ENCODE results near the gene RPRD1B.

The RPRD1B gene, protein sequence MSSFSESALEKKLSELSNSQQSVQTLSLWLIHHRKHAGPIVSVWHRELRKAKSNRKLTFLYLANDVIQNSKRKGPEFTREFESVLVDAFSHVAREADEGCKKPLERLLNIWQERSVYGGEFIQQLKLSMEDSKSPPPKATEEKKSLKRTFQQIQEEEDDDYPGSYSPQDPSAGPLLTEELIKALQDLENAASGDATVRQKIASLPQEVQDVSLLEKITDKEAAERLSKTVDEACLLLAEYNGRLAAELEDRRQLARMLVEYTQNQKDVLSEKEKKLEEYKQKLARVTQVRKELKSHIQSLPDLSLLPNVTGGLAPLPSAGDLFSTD

DNA sequence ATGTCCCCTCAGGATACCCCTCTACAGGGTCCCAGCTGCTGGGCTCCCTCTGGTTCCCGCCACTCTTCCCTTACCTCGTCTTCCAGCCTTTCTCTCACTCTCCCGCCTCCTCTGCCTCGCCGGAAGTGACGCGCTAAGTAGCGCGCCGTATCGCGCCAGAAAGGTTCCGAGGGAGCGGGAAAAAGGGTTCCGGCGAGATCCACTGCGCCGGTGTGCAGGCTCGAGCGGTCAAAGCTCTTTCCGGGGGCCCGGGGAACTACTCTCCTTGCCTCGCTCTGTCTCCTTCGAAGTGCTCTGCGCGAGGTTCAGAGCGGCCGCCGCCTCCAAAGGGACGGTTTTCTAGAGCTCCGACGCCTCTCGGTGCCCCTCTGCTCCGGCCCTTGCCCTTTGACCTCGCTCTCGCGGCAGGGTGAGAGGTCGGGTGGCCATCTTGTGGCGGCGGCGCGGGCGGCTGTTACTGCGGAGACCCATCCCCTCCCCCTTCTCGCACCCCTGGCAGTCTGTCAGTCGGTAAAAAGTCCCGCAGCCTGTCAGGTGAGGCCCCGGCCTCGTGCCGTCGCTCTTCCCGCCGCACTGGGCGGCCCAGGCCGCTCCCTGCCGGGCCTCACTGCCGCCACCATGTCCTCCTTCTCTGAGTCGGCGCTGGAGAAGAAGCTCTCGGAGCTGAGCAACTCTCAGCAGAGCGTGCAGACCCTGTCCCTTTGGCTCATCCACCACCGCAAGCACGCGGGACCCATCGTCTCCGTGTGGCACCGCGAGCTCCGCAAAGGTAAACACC, at the start of gene RPRD1B, which contains the start of gene TTI1:
TSS of gene RPRD1B (plus strand) at position 417 of the 778 bp plus-strand sequence. CDS start at position 619, 202 bp downstream.
TSS of gene TTI1 (minus strand) at position 127 of the 778 bp plus-strand sequence. CDS start 19,640 bp downstream, outside the sequence.
- DNase-seq (ENCODE audit: low spot score), result peak; percentile 94

DNA sequence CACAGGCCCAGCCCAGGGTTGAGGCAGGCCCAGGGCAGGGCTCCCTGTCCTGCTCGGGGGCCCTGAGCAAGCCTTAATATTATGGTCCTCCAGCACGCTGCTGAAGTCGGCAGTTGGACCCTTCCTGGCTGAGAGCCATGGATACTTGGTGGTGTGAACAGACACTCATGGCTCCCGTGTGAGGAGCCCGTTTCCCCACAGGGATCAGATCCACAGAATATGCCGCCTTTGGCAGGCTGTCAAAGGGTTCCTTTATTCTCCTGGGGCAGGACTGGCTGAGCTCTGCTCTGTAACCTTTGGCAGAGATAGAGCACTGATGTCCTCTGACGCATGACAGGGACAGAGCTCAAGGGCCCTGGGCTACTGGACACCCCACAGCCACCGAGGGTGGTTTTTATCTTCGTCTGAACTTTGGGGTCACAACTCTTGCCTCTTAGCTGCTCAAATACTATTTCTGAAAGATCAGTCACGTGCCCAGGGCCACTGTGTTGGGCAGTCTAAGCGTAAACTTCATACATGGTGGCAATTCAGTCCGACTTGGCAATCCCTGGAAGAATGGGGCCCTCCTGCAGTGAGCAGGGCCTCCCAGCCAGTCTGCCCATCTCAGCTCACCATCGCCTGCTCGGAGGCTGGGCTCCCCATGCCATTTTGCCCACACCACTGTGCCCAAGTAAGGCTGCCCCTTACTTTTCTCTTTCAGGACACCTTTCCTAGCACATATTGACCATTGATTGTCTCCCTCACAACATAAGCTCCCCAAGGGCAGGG, 49.3 kb upstream of the RPRD1B start:
- no peak for DNase-seq (ENCODE audit: low spot score)

DNA sequence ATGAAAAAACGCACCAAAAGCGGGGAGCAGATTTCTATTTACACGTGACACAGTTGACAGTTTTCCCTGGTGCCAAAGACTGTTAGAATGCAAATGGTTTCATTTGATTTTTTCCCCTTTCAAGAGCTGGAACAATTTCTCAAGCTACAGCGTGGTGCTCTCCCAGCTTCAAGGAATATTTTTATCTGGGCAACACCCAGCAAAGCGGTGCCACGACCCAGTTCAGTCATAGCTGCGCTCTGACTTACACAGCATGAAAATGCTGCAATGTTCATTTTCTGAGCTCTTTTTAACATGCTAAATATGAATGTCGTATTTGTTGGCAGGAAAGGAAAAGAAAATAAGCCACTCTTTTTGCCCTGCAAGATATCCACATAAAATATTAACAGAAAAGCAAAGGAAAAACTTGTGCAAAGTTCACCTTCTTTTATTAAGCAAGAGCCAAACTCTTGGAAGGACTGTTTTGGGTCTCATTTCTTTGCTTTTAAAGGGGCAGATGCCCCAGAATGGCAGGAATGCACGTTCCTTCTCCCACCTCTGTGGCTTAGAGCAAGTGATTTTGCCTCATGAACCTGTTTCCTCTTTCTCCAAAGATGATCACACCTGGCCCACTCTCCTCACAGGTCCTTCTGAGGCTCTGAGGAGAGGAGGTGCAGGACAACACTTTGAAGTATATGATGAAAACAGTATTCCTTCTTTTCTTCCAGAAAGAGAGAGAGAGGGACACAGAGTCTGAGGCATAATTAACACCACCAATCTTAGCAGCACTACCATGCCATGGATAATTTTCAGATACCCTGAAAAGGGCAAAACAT, 47.3 kb upstream of the RPRD1B start:
- no peak for DNase-seq (ENCODE audit: low spot score)

DNA sequence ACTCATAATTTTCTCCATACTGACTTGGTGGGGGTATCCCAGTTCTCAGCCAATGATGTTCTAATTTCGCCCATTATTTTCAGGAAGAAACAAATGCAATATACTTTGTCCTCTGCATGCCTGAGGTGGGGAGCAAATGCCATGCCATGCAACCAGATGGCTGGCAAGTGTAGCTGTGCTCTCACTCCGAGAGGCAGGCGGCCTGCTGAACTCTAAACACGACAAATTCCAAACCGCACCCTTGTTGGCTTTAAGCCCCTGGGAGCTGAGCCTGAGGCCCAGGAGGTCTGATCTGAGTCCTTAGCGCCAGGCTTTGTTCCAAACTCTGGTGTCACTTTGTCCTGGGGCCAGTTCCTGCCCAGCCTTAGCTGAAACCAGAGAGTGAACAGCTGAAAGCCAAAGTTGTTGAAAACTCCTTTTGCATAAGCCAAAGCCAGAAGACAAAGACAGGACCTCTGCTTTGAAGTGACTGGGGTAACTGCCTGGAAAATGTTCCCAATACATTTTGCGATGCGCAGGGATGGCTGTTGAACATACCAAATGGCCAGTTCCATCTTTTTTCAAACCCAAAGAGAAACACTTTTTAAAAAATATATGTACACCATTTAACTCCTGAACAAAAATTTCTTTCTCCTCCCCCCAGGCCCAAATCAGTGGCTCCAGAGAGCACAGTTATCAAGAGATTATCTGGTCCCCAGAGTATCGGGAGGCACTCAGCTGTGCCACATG, 46.5 kb upstream of the RPRD1B start:
- DNase-seq (ENCODE audit: low spot score), result no peak

DNA sequence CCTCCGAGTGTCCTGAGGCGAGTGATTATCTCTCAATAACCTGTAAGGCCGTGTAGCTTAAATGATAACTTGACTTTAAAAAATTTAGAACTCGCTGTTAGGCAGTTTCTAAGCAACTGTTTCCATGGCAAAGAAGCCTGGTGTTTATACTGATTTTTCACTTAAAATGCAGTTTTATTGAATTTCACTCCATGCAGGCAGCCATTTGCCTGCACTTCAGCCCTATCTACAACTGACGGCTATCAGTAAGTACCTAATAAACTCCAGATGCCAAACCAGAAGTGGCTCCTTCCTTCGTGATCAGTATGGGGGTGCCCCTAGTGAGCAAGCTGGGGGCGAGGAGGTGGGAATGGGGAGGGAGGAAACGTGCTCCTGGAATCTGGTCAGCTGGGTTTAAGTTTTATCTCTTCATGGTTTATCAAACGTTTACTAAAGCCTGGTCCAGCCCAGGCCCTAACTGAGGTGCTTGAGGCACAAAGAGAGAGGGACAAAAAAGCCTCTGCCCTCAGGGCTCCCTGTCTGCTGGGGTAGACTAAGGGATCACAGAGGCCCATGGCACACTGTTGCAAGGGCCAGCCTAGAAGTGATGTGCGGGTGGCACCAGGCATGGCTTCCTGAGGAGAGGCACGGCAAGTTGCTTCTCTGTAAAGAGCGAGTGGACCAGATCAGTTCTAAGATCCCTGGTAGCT, 45.8 kb upstream of the RPRD1B start:
- DNase-seq (ENCODE audit: low spot score), result no peak

DNA sequence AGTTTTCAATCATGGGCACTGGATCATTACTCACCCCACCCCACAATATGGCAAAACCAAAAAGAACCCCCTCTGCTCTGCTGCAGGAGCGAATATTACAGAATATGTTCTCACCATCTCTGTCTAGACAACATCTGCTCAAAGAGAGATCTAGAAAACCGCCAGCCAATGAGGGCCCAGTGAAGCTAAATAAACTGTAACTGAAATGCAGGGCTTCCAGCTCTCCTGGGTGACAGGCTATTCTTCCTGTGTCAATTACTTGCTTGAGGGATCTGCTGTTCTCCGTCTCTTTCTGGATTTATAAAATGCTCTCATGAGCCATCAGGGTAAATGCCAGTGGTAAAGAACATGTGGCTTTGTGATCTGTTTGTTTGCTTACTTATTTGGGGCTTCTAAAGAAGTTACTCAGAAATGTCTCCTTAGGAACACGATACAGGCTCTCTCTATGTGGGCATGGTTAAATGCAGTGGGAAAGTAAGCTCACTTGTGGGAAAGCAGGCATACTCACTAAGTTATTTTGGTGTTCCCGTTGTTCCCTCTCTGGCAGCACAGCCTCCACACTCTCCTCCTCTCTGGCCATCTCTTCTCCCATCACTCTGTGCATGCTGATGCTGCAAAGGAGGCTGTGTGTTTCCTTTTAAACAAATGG, 45.1 kb upstream of the RPRD1B start:
- no peak for DNase-seq (ENCODE audit: low spot score)

DNA sequence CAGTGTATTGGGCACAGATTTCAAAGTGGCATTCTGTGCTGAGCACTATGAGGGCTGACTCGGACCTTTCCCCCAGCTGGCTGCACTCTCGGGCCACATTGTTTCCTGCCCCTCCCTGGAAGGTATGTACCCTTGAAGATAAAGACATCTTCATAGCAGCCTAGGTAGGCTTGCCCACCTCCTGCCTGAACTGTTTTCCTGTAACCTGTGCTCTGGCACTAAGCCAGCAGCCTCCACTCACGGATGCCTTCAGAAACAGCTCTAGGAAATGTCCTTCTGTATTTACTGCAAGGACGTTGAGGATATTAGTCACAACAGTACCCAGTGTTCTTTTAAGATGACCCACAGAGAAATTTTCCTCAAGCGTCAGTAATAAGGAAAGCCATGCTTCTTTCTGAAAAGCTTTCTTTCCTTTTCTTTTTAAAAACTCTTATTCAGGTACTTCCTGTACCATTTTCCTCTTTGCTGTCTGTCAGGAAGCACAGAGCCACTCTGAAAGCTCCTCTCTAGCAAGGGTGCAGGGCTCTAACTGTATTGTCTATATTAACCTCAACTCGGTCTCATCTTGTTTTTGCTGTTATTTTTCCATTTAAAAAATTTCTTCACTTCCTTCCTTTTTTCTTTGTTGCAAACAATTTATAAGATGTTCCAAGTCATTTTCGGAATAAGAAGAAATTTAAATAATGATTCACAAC, 43.8 kb upstream of the RPRD1B start:
- no peak for DNase-seq (ENCODE audit: low spot score)

DNA sequence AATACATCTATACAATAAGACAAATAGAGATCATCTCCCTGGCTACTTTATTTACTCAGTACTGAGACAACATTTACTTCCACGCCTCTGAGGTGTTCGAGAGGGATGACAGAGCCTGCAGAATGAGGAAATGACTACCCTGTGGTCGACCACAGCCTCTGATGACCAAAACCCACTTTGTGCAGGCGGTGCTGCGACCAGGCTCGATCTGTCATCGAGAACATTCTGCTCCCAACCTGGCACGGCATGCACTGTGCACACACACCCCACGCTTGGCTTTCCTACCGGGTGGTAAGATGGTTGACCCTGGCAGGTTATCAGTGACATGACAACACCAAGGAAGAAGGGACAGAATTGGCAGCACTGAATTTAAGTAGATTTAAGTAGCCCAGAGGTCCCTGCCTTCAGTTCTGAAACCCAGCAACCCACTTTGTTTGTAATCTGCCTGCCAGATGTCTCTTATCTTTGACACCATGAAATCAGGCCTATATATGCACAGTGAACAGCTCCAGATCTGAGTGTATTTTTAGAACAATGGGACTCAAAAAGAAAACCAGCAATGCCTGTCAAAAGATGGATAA, 42.9 kb upstream of the RPRD1B start:
- peak; percentile 67 for DNase-seq (ENCODE audit: low spot score)

DNA sequence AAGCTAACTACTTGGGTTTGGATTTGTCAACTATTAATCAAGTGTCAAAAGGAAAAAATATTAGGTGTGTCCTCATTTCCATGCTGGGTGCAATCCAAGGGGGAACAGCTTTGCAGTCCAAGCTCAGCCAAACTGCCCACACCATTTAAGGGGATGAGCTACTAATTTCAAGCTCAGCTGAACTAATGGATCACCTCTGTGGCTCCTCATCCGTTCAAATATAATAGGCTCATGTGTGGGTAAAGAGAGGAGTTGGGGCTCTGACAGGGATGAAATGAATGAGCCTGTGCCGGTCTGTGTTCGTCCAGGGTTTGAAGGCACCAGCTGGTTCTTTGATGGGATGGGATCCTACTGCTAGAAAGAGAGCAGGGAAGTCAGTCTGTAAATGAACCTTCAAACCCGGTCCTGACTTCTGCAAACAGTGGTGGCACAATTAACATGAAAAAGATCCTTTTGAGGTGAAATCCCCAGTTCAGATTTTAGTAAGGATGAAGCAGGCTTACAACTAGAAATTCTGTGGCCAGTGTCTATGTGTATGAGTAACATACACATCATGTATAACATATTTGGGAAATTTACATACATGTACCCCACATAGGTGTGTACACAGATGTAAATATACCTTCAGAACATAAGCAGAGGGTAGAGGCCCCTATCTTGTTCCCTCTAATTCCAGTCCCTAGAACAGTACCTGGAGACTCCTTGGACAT, 42.2 kb upstream of the RPRD1B start:
- no peak for DNase-seq (ENCODE audit: low spot score)

DNA sequence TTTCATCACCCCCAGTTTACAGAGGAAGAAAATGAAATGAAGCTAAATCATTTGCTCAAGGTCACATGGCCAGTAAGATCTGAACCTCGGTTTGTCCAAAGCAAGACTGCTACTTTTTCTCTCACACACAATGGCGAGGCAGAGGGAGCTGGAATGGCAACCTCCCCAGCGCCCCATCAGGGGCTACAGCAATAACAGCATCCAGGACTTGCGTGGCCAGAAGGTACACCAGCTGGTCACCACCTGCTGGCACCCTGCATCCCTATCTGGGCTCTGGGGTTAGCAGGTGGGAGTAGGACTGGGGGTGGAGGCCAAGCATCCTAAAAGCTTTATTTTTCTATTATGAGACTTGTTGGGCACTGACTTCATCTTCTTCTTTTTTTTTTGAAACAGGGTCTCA, 41.6 kb upstream of the RPRD1B start:
- no peak for DNase-seq (ENCODE audit: low spot score)

DNA sequence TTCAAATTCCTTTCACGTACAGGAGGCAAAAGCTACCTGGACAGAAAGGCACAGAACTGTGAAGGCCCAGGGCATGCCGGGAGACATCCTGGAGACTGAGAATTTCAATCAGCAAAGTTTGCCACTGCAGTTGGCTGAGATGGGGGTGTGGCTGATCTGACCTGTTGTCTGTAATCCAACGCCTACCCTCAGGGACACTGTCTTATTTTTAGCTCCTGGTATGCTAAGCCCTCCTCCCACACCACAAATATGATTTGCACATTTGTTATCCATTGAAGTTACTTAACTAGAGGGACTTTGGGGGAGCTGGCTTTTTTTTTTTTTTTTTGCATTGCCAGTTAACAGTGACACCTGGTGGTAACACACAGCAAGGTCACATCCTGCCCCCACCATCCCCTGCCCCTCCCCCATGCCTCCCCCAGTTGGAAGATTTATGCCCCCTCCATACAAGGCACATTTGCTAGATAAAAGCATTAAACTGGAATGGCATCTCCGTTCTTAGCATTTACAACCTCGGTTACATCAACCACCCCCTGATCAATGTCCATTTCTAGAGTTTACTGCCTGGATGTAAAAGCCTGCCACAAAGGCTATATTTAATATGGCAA, 40.6 kb upstream of the RPRD1B start:
- peak; percentile 85 for DNase-seq (ENCODE audit: low spot score)

DNA sequence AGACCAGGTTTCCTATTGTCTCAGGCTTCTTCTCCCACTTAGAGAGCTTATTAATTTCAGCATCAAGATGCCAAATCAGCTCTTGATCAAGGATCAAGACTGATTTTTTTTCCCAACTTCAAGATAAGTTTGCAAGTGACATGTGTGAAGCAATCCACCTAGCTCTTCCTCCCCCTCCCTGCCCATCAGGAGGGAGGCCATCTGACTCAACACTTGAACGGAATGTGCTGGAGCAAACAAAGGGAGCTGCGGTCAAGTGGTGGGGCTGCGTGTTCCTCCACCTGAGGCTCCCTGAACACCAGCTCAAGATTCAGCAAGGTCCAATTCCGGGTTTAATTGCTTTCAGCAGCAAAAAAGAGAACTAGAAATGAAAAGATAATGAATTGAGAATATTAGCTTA, 39.0 kb upstream of the RPRD1B start:
- no peak for DNase-seq (ENCODE audit: low spot score)

DNA sequence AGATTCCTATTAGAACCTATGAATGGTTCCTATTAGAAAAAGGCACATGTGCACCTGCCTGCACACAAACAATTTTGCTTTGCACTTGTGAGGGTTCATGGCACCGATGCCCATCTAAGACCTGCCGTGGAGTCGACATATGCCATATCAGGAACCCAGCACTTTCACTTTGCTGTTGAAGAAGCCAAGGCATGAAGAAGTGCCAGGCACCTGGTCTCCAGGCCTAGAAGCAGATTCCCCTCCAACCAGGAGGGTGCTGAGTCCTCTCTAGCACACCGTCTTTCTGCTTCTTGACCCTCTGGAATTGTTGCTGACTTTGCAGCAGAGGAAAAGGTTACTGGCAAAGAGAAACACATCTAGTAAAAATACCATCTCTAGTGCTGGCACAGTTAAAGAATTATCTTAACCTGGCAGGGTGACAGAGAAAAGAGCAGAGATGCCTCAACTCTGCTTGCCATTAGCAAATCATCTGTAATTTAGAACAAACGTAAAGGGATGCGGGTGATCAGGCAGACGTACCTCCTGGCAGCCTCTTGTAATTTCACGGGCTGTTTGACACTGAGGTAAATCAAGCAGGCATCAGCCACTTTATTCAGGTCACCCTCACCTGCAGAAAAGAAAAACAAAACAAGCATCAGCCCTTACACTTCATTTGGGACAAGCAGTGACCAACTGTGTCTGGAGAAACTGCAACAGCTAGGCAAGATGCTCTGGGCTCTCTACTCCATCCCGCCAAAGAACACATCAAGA, 37.5 kb upstream of the RPRD1B start:
- DNase-seq (ENCODE audit: low spot score), result no peak

DNA sequence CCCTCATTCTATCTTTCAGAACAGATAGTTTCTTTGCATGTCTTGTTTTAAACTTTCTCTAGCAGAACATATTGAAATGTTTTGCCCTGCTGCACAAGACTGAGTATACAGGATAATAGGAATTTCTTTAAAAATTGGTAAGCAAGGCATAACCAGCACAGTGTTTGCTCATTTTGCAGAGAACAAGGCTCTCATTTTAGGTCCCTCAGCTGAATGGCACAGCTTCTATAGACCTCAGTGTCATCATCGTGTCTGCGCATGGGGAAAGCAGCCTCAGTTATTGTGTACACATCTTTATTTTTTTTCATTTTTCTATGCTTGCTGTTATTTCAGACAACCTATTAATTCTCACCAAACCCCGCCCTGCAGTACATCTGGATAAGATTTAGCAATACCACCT, 36.0 kb upstream of the RPRD1B start:
- no peak for DNase-seq (ENCODE audit: low spot score)

DNA sequence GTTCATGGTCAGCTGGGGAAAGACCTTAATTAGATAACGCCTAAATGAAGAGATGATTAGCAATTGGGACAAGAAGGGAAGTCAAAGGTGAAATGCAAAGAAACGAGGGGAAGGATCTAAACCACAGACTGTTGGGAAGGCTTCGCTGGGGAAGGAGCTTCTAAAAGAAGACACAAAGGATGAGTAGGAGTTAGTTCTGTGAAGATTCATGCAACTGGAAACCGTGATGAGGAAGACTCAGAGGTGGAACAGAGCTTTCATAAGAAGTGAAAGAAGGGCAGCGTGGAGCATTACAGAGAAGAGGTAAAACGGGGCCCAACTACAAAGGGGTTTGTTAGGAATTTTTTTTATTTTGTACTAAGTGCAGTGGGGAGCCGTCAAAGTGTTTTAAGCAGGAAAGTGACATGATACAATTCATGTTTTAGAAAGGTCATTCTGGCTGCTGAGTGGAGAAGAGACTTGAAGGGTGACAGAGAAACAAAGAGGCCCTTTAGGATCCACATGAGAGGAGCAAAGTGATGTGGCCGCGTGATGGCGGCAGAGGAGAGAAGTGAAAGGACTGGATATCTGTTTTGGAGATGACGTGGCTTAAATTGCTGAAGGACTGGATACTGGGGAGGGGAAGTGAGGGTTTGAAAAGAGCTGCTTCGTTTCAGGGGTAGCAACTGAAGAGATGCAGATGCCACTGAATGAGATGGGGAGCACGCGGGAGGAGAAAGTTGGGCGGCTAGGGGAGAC, 33.9 kb upstream of the RPRD1B start:
- DNase-seq (ENCODE audit: low spot score), result no peak

DNA sequence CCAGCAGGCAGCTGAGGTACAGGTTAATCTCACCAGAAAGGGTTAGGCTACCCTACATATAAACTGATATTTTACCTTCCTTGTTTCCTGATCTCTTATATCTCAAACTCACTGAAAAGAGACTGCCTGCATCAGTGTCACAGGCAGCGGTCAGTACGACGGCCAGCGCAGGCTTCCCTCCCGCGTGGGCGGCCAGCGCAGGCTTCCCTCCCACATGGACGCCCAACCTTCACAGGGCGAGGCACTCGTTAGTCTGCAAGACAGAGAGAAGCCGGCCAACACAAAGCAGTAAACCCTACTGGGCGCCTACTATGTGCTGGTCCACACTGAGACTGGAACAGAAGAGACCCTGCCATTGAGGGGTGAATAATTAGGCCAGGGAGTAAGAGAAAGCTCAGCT, 33.3 kb upstream of the RPRD1B start:
- DNase-seq (ENCODE audit: low spot score), result no peak

All from SW480 (cell line).